Activated CD4-positive, alpha-beta memory T cell treated with anti-CD3 and anti-CD28 coated beads, Interleukin-2, amount 10 ng/mL, durations not matched to agents 7 days and 5 days (primary cell): ENCODE measurements around the gene CHIC2. TPM values are rescaled to one million over a fixed set of nuclear protein-coding genes. Genes with fewer than 3 reads are reported as not detected.
A peak's percentile ranks its signal among the peaks of the same experiment; 100 is the strongest.

ENCODE experiments used
- CTCF ChIA-PET: fragments of 350-600 bp; sonication (Branson Sonifier 250); formaldehyde crosslinking; loops from one replicate; lab custom pipeline; 2021; ENCODE audit warnings: antibody characterized with exemption, inconsistent platforms; lab: Charles Lee
- POLR2A ChIA-PET: fragments of 350-600 bp; sonication (Branson Sonifier 250); formaldehyde crosslinking; loops from one replicate; lab custom pipeline; 2021; ENCODE audit warnings: antibody characterized with exemption; lab: Charles Lee
- DNase-seq: peaks from one replicate; pipeline ENCODE4 v3.0.0-alpha.2; 2020
- H3K27ac Mint-ChIP-seq: one replicate; pipeline ENCODE4 v1.8.0; 2021; ENCODE audit warnings: mild to moderate bottlenecking, mixed read lengths
- H3K27me3 Mint-ChIP-seq: one replicate; pipeline ENCODE4 v1.8.0; 2021; ENCODE audit warnings: mixed read lengths
- H3K36me3 Mint-ChIP-seq: one replicate; pipeline ENCODE4 v1.8.0; 2021; ENCODE audit warnings: low read depth, mixed read lengths
- H3K4me1 Mint-ChIP-seq: one replicate; pipeline ENCODE4 v1.8.0; 2021; ENCODE audit warnings: mixed read lengths
- H3K4me3 Mint-ChIP-seq: one replicate; pipeline ENCODE4 v1.8.0; 2021; ENCODE audit warnings: mild to moderate bottlenecking, mixed read lengths
- H3K9me3 Mint-ChIP-seq: one replicate; pipeline ENCODE4 v1.8.0; 2021; ENCODE audit warnings: mixed read lengths
- total RNA-seq, 2 experiments: library from RNA; stranded (reverse); gene quantifications; one replicate each; pipeline ENCODE4 v1.2.3, GENCODE V29; 2021

The CHIC2 gene
- total RNA-seq, 2 experiments from 2014 or later: 17.6 to 20.1 TPM

DNA sequence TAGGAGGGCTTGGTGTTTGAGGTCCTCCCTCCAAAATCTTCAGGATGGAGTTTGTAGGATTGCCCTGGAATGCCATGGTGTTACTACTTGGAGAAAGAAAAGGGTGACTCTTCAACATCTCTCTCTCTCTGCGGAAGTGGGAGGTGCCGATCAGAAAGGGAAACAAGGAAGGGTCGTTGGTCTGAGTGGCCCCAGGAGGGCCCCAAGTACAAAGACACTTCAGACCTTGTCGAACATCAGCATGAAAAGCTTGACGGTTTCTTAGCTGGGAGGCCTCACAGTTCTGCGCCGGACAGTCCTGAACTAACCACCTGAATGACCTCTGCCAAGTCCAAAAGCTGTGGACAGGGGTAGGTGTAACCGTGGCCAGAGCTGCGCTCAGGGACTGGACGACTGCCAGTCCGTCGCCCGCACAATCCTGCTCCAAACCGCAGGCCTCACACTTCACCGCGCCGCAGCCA is 34.9 kb upstream of the CHIC2 start:
- no peak for DNase-seq
- no peaks in the 10 kb centered on the region for H3K9me3 Mint-ChIP-seq
- POLR2A ChIA-PET: no interaction called here
- CTCF ChIA-PET: interaction anchor here (1.0 to 1.1 kb wide), 2 partner anchors 134 to 169 kb away, joined by 3 to 5 read pairs; no protein-coding TSS in a partner anchor
- peaks cover 27% of the 10 kb centered on the region for H3K4me1 Mint-ChIP-seq
- no peak overlapping the region for H3K27ac Mint-ChIP-seq
- H3K36me3 Mint-ChIP-seq: no peaks in the 10 kb centered on the region
- peaks cover 90% of the 10 kb centered on the region for H3K27me3 Mint-ChIP-seq
- peak overlapping the region; percentile 27 for H3K4me3 Mint-ChIP-seq

DNA sequence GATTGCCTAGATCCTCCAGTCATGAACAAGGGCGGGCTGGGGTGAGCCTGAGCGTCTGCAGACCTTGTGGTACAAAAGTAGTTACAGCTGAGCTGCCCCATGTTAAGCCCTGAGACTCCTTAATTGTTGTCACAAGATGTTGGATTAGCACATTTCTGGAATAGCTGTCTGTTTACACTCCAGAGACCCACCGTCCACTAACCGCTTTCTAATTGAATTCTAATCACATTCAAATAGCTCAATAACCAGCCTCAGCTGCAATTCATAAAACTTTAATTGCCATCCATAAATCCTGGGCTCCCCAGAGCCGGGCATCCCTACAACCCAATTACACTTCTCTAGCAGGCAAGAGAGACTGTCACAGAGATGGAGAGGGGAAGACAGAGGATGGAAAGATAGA is 34.0 kb upstream of the CHIC2 start:
- DNase-seq: no peak
- H3K36me3 Mint-ChIP-seq: no peaks in the 10 kb centered on the region
- ChIA-PET CTCF (interaction anchor here (1.1 kb wide), 1 partner anchor 168 kb away, joined by 3 read pairs; no protein-coding TSS in a partner anchor), POLR2A (no interaction called here)
- no peak overlapping the region for H3K4me3 Mint-ChIP-seq
- H3K27ac Mint-ChIP-seq: no peak overlapping the region
- no peaks in the 10 kb centered on the region for H3K9me3 Mint-ChIP-seq
- peaks cover 29% of the 10 kb centered on the region for H3K4me1 Mint-ChIP-seq
- peaks cover 90% of the 10 kb centered on the region for H3K27me3 Mint-ChIP-seq

DNA sequence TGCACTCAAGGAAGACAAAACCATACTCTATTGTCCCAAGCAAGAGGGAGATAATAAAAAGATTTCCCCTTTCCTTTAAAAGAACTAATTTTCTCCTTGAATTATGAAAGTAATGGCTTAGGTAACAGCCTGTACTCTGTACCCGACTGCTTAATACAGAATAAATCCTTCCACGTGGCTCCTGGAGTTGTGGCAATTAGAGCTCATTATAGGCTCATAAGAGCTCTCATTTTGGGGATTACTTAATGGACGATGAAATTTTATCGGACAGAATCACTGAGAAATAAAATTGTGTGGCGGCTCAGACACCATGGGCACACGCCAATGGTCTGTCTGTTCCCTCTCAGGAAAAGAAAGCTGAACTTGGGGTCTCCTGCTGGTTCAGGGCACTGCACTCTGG is 32.7 kb upstream of the CHIC2 start:
- Mint-ChIP-seq H3K4me3 (no peak overlapping the region), H3K27ac (no peak overlapping the region), H3K9me3 (no peaks in the 10 kb centered on the region), H3K27me3 (peaks cover 89% of the 10 kb centered on the region), H3K4me1 (peaks cover 29% of the 10 kb centered on the region), H3K36me3 (peaks cover 4% of the 10 kb centered on the region)
- no peak for DNase-seq
- ChIA-PET POLR2A (no interaction called here), CTCF (interaction anchor here (1.6 kb wide), 1 partner anchor 136 kb away, joined by 8 read pairs; no protein-coding TSS in a partner anchor)

DNA sequence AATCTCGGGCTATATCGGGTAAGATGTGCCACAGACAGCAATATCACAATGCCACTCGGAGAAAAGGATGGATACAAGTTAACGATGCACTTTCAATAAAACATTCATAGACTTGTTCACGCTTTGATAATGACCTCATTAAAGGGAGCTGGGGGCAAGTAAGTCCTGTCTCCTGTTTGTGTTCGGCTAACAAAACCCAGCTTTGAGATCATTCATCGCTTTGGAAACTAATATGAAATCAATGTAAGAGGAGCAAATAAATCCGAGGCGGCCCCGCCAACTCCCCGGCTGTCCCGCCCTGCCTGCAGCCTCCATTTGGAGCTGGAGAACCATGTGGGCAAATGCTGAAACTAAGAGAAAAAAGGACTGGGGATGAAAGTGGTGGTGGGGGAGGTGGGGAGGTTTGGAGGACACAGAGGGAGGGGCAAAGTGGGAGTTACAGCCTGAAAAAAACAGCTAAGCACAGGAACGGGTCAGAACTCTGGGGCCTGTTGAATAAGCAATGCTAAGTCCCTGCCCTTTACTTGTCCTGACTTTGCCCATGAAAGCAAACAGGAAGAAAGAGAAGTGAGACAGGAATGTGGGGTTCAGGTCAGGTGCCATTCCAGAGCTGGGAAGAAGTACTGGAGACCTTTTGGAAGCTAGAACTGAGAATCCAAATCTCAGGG is 32.0 kb upstream of the CHIC2 start:
- POLR2A ChIA-PET: no interaction called here

DNA sequence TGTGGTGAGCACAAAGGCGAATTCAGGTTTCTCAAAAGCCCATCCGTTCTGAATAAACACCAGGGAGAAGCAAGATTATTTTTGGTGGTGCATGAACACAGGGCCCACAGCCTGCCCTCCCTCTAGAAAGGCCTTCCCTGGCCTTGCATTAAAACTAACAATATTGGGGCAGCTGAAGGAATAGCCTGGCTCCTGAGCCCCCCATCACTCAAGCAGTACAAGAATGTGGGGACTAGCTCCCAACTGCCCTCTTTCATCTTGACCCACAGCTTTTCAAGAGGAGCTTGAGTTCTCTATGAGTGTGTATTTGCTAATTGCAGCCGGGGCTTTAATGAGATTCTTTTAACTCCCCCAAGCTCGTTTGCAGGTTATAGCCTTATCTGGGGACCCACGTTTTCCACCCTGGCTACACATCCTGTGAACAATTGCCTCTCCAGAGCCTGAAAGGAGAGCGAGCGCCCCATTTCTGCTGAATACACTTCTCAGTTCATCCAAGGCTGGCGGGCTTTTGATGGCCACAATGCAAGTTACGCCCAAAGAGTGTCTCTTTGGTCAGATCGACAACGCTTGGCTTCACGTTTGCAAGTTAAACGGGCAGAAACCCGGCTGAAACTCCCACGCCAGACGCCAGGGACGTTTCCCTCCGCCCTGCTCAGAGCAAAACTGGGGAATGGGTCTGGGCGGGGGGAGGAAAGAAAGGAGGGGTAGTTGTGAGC is 30.9 kb upstream of the CHIC2 start:
- ChIA-PET POLR2A (no interaction called here), CTCF (no interaction called here)
- H3K4me3 Mint-ChIP-seq: no peak overlapping the region
- peaks cover 88% of the 10 kb centered on the region for H3K27me3 Mint-ChIP-seq
- no peak overlapping the region for H3K27ac Mint-ChIP-seq
- peaks cover 4% of the 10 kb centered on the region for H3K36me3 Mint-ChIP-seq
- peaks cover 30% of the 10 kb centered on the region for H3K4me1 Mint-ChIP-seq
- no peak for DNase-seq
- H3K9me3 Mint-ChIP-seq: no peaks in the 10 kb centered on the region

More for the DNA sequence above, 32.0 kb upstream of the CHIC2 start:
- CTCF ChIA-PET: interaction anchor here (1.6 kb wide), 1 partner anchor 137 kb away, joined by 8 read pairs; no protein-coding TSS in a partner anchor
- DNase-seq: no peak
- Mint-ChIP-seq H3K4me1 (peaks cover 31% of the 10 kb centered on the region), H3K27me3 (peaks cover 87% of the 10 kb centered on the region), H3K36me3 (peaks cover 4% of the 10 kb centered on the region), H3K27ac (no peak overlapping the region), H3K4me3 (no peak overlapping the region), H3K9me3 (no peaks in the 10 kb centered on the region)

DNA sequence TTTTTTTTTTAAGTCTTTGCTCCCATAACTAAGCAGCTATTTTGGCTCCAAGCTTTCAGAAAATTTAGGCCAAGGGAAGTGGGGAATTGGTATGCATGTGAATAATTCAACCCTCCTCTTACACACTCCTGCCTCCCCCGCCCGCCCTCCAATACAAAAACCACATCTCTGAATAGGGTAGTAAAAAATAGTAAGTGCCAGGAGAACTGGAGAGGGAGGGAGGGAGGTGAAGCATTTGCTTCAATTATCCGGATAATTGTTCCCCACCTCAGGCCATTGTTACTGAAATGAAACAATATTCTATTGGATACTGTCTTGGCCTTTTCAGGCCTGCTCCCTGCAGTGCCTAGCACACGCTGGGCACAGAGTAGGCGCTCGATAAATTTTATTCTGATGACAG is 30.0 kb upstream of the CHIC2 start:
- Mint-ChIP-seq H3K27me3 (peaks cover 83% of the 10 kb centered on the region), H3K27ac (no peak overlapping the region), H3K4me1 (peaks cover 25% of the 10 kb centered on the region), H3K9me3 (no peaks in the 10 kb centered on the region), H3K36me3 (peaks cover 4% of the 10 kb centered on the region), H3K4me3 (no peak overlapping the region)
- DNase-seq: no peak
- POLR2A ChIA-PET: interaction anchor here (1.0 kb wide), 1 partner anchor 37 kb away, joined by 3 read pairs; no protein-coding TSS in a partner anchor
- CTCF ChIA-PET: no interaction called here

DNA sequence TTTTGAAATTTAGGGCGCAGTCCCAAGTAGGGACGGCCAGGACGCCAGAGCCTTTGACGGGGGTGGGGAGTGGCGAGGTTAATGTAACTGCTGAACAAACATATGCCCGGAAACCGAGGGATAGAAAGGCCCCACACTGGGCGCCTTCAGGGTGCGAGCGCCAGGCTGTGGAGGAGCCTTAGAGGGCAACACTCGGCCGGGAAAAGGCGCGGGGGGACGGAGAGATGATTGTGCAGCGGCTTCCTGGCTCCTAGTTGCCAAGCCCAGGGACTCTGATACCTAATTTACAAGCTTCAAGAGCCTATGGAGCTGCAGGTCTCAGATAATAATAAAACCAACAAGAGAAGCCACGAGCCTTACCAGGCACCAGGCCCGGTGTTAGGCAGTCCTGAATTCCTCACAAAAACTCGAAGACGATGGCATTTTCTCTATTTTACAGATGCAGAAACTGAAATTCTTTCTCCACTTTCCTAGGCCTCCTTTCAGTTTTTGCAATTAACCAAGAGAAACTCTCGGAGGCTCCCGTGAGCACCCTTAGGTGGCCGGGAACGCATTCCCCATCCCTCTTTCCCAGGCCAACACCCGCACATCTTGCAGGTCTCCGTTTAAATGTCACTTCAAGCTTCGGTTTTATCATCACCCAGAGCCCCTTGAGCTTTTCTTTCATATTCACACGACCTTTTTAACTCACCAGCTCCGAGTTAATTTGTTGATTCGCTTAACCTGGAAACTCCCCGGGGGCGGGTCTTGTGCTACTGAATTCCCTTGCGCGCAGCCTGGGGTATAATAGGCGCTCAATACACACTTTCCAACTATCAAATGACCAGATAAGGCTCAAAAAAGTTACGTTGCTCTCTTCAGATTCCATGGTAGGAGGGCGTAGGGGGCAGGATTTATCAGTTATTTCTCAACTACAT is 29.2 kb upstream of the CHIC2 start:
- peaks cover 17% of the 10 kb centered on the region for H3K4me1 Mint-ChIP-seq
- H3K36me3 Mint-ChIP-seq: peaks cover 4% of the 10 kb centered on the region
- no peak overlapping the region for H3K4me3 Mint-ChIP-seq
- POLR2A ChIA-PET: interaction anchor here (1.0 kb wide), 1 partner anchor 36 kb away, joined by 3 read pairs; no protein-coding TSS in a partner anchor
- H3K27ac Mint-ChIP-seq: no peak overlapping the region
- no peaks in the 10 kb centered on the region for H3K9me3 Mint-ChIP-seq
- DNase-seq: no peak
- CTCF ChIA-PET: no interaction called here
- peaks cover 78% of the 10 kb centered on the region for H3K27me3 Mint-ChIP-seq

DNA sequence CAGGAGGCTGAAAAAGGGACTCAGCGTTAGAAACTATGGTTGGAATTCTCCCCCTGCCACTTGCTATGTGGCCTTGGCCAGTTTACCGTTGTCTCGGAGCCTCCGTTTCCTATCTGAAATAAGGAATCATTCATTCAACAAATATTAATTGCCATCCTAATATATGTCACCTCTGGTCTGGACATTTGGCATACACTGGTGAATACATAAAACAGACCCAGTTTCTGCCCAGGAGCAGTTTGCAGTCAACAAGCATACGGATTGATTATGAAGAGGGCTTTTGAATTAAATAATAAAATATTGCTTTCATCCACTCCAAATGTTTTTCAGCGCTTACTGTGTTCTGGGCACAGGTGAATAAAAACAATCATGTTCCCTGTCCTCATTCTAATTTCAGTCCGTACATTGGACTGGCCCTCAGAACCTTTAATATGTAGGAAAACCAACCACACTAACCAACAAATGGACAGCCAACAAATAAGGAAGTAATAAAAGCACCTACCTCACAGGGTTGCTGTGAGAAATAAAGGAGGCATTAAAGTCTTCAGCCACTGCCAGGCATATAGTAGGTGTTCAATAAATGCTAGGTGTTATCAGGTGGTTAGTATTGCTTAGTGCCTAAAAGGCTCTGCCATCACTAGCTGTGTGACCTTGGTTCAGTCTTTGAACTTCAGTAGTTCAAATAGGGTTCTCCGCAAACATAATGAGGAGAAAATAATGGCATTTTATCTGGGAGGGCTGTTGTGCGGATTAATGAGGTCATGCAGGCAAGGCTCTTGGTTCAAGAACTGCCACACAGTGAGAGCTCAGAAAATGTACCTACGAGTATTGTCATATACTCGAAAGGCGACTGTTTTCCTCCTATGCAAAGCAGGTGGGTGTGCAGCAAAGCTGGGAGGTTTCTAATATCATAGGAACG is 28.3 kb upstream of the CHIC2 start:
- peaks cover 17% of the 10 kb centered on the region for H3K4me1 Mint-ChIP-seq
- CTCF ChIA-PET: no interaction called here
- POLR2A ChIA-PET: no interaction called here
- peaks cover 4% of the 10 kb centered on the region for H3K36me3 Mint-ChIP-seq
- no peak for DNase-seq
- peak overlapping the region; percentile 80 for H3K4me3 Mint-ChIP-seq
- no peak overlapping the region for H3K27ac Mint-ChIP-seq
- no peaks in the 10 kb centered on the region for H3K9me3 Mint-ChIP-seq
- H3K27me3 Mint-ChIP-seq: peaks cover 76% of the 10 kb centered on the region

DNA sequence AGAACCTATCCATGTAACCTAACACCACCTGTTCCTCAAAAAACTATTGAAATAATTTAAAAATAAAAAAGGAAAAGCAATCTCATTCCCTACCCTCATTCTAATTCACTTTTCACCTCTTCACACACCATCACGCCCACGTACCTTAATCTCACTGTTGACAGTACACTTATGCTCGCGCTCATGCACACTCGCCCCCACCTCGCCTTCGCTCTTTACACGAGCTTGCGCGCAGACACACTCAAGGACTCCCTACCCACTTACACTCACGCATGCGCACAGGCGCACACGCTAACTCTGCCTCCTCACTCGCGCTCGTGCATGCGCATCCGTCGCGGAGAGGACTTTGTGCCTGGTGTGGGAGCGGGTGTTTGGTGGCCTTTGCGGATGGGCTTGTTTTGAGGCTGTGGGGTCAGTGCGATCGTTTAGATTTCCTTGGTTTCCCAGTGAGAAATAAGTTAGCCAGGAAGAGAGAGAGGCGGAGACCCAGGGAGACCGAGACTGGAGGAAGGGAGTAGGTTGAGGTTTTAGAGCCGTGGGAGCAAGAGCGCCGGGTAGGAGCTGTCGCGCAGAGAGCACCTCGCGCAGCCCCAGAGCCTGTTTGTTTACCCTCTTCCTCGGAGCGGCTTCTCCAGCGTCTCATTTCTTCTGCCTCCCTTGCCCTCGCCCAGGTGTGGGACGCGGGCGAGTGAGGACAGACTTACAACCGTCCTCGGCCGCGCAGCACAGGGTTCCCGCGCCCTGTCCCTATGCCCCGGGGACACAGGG is 27.4 kb upstream of the CHIC2 start:
- Mint-ChIP-seq H3K9me3 (no peaks in the 10 kb centered on the region), H3K4me1 (peaks cover 17% of the 10 kb centered on the region), H3K4me3 (peak overlapping the region; percentile 80), H3K36me3 (peaks cover 4% of the 10 kb centered on the region), H3K27me3 (peaks cover 74% of the 10 kb centered on the region), H3K27ac (no peak overlapping the region)
- peak; percentile 75 for DNase-seq
- CTCF ChIA-PET: interaction anchor here (0.9 kb wide), 1 partner anchor 141 kb away, joined by 3 read pairs; no protein-coding TSS in a partner anchor
- POLR2A ChIA-PET: no interaction called here

DNA sequence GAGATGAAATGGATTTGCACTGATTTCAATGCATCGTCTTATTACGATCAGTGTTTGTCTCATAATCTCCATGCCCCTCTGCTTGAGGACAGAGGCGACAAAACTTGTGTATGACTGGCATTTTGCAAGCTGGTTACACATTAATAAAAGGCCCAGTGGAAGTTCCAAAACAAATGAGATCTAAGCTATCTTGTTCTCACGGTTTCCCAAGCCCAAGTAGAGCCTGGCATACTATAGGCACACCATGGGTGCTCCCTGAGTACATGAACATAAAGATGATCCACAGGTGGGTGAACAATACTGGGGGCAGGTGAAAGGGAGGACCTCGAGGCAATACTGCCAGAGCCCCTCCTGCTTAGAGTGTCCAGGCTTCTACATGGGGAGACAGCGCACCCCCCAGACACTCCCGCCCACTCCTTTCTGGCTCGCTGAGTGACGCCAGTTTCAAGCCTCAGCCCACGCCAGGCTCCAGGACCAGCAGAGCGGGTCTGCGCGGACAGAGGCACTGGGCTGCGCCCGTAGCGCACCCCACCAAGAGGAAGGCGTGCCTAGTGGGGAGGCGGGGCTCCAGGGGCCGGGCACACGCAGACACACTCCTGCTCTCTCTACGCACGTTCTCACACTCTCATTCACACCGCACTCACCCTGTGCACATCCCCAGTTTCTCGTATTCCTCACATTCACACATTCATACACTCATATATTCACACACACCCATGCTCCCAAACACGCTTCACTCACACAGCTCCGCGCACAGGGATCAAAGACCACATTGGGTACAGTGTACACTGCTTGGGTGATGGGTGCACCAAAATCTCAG is 26.6 kb upstream of the CHIC2 start:
- H3K27ac Mint-ChIP-seq: no peak overlapping the region
- no peak for DNase-seq
- ChIA-PET CTCF (interaction anchor here (0.9 kb wide), 1 partner anchor 142 kb away, joined by 3 read pairs; no protein-coding TSS in a partner anchor), POLR2A (no interaction called here)
- H3K27me3 Mint-ChIP-seq: peaks cover 72% of the 10 kb centered on the region
- peaks cover 17% of the 10 kb centered on the region for H3K4me1 Mint-ChIP-seq
- H3K4me3 Mint-ChIP-seq: peak overlapping the region; percentile 52
- peaks cover 4% of the 10 kb centered on the region for H3K36me3 Mint-ChIP-seq
- H3K9me3 Mint-ChIP-seq: no peaks in the 10 kb centered on the region
